ENCODE data around the gene VWC2. TPM values are rescaled to one million over a fixed set of nuclear protein-coding genes. Genes with fewer than 3 reads are reported as not detected.

The VWC2 gene
- total RNA-seq, 2 experiments from 2014 or later, result not detected

GRCh38 chr7:49911909-49912308, 138.5 kb downstream of the VWC2 start:
- Mint-ChIP-seq H3K4me1 (ENCODE audit: low read depth) (no peaks in the 10 kb centered on the region), H3K27ac (no peak overlapping the region), H3K9me3 (peaks cover 2% of the 10 kb centered on the region), H3K36me3 (ENCODE audit: low read depth) (no peaks in the 10 kb centered on the region), H3K27me3 (no peaks in the 10 kb centered on the region), H3K4me3 (no peak overlapping the region)
- TF ChIP-seq CTCF (IDR thresholded peaks at IDR 0.05), result no peak
- Histone ChIP-seq H3K27ac (ENCODE audit: low read depth in 1 of 2, low read length in 2 of 2) (no peak overlapping the region), H3K27me3 (ENCODE audit: control insufficient read depth in 1 of 2, insufficient read depth in 2 of 2, low read length in 2 of 2) (no peaks in the 10 kb centered on the region), H3K36me3 (ENCODE audit: insufficient read depth, low read length) (no peaks in the 10 kb centered on the region), H3K4me3 (ENCODE audit: low read length) (no peak overlapping the region), H3K4me1 (ENCODE audit: insufficient read depth, low read length) (no peaks in the 10 kb centered on the region), H3K9me3 (ENCODE audit: control insufficient read depth in 1 of 2, insufficient read depth in 1 of 2, low read length in 2 of 2) (no peaks in the 10 kb centered on the region)
- ChIA-PET POLR2A (no interaction called here), CTCF (no interaction called here)
- ATAC-seq (ENCODE audit: poor library complexity), result no peak
- intact Hi-C loops (cut with DNase I, micrococcal nuclease), result no loop called here
- no peak for DNase-seq

- H3K27ac ChIP-seq (ENCODE audit: low read depth in 1 of 2, low read length in 2 of 2), result no peak overlapping the region
- Mint-ChIP-seq H3K4me1 (ENCODE audit: low read depth) (no peaks in the 10 kb centered on the region), H3K36me3 (ENCODE audit: low read depth) (no peaks in the 10 kb centered on the region), H3K9me3 (peaks cover 6% of the 10 kb centered on the region), H3K4me3 (no peak overlapping the region), H3K27me3 (peaks cover 15% of the 10 kb centered on the region), H3K27ac (no peak overlapping the region)
- H3K4me3 ChIP-seq (ENCODE audit: low read length), result no peak overlapping the region
- intact Hi-C loops (cut with DNase I, micrococcal nuclease), result no loop called here
- H3K9me3 ChIP-seq (ENCODE audit: control insufficient read depth in 1 of 2, insufficient read depth in 1 of 2, low read length in 2 of 2), result peaks cover 3 to 6% of the 10 kb centered on the region in 2 experiments
- no peak for TF ChIP-seq CTCF (IDR thresholded peaks at IDR 0.05)
- H3K36me3 ChIP-seq (ENCODE audit: insufficient read depth, low read length), result no peaks in the 10 kb centered on the region
- H3K27me3 ChIP-seq (ENCODE audit: control insufficient read depth in 1 of 2, insufficient read depth in 2 of 2, low read length in 2 of 2), result no peaks in the 10 kb centered on the region
- no peaks in the 10 kb centered on the region for H3K4me1 ChIP-seq (ENCODE audit: insufficient read depth, low read length)
- no peak for DNase-seq
- POLR2A ChIA-PET, result no interaction called here
- CTCF ChIA-PET, result no interaction called here
- ATAC-seq (ENCODE audit: poor library complexity), result no peak
These were observed 153.3 kb downstream of the VWC2 start for GRCh38 chr7:49926720-49927119.

GRCh38 chr7:49927631-49928030, 154.2 kb downstream of the VWC2 start:
- no peak overlapping the region for H3K27ac ChIP-seq (ENCODE audit: low read depth in 1 of 2, low read length in 2 of 2)
- Mint-ChIP-seq H3K27ac (no peak overlapping the region), H3K4me1 (ENCODE audit: low read depth) (no peaks in the 10 kb centered on the region), H3K36me3 (ENCODE audit: low read depth) (no peaks in the 10 kb centered on the region), H3K4me3 (no peak overlapping the region), H3K9me3 (peaks cover 6% of the 10 kb centered on the region), H3K27me3 (peaks cover 15% of the 10 kb centered on the region)
- ChIA-PET POLR2A (no interaction called here), CTCF (no interaction called here)
- DNase-seq, result no peak
- no peaks in the 10 kb centered on the region for H3K27me3 ChIP-seq (ENCODE audit: control insufficient read depth in 1 of 2, insufficient read depth in 2 of 2, low read length in 2 of 2)
- TF ChIP-seq CTCF (IDR thresholded peaks at IDR 0.05), result no peak
- no peak for ATAC-seq (ENCODE audit: poor library complexity)
- no peak overlapping the region for H3K4me3 ChIP-seq (ENCODE audit: low read length)
- H3K4me1 ChIP-seq (ENCODE audit: insufficient read depth, low read length), result no peaks in the 10 kb centered on the region
- H3K9me3 ChIP-seq (ENCODE audit: control insufficient read depth in 1 of 2, insufficient read depth in 1 of 2, low read length in 2 of 2), result peaks cover 10% of the 10 kb centered on the region in 2 experiments
- no peaks in the 10 kb centered on the region for H3K36me3 ChIP-seq (ENCODE audit: insufficient read depth, low read length)
- intact Hi-C loops (cut with DNase I, micrococcal nuclease), result no loop called here
